SJSA1 (cell line): Measurements from ENCODE around the gene CCNL1. TPM values are rescaled to one million over a fixed set of nuclear protein-coding genes. Genes with fewer than 3 reads are reported as not detected.

ENCODE experiments used
- DNase-seq, 2 experiments: peaks; one replicate each; pipeline ENCODE4 v3.0.0-alpha.2; 2015 to 2020; ENCODE audit warnings: low spot score in 2 of 2, low read depth in 1 of 2
- H3K27ac ChIP-seq: fragments of 250-450 bp; sonication (Bioruptor Pico); 2 replicates; pipeline ENCODE4 v1.5.1; 2020; ENCODE audit warnings: mild to moderate bottlenecking, moderate library complexity
- H3K27me3 ChIP-seq: fragments of 250-450 bp; sonication (Bioruptor Pico); replicated peaks from 2 replicates; pipeline ENCODE4 v1.5.1; 2020; ENCODE audit warnings: mild to moderate bottlenecking, moderate library complexity
- H3K36me3 ChIP-seq: fragments of 250-450 bp; sonication (Bioruptor Pico); 2 replicates; pipeline ENCODE4 v1.5.1; 2020; ENCODE audit warnings: mild to moderate bottlenecking
- H3K4me1 ChIP-seq: fragments of 250-450 bp; sonication (Bioruptor Pico); replicated peaks from 2 replicates; pipeline ENCODE4 v1.6.1; 2021; ENCODE audit warnings: mild to moderate bottlenecking
- H3K4me3 ChIP-seq: fragments of 250-450 bp; sonication (Bioruptor Pico); 2 replicates; pipeline ENCODE4 v1.5.1; 2020; ENCODE audit warnings: mild to moderate bottlenecking
- H3K9me3 ChIP-seq: fragments of 250-450 bp; sonication (Bioruptor Pico); replicated peaks from 2 replicates; pipeline ENCODE4 v1.5.1; 2020; ENCODE audit warnings: mild to moderate bottlenecking
- total RNA-seq: library from RNA; depleted of rRNA; stranded (reverse); fragments of >200 nt; shearing (Covaris generic); gene quantifications from 2 replicates; pipeline ENCODE4 v1.2.3, GENCODE V29; 2014

The CCNL1 gene
- total RNA-seq, 1 experiment from 2014 or later = 65.1 TPM

- H3K9me3 ChIP-seq = no peaks in the 10 kb centered on the region
- H3K27me3 ChIP-seq = no peaks in the 10 kb centered on the region
- no peak overlapping the region for H3K4me3 ChIP-seq
- no peaks in the 10 kb centered on the region for H3K36me3 ChIP-seq
- peaks cover 30% of the 10 kb centered on the region for H3K4me1 ChIP-seq
- no peak for DNase-seq
- no peak overlapping the region for H3K27ac ChIP-seq
These were observed 40.5 kb downstream of the CCNL1 start for GRCh38 chr3:157119369-157119951.

GRCh38 chr3:157117875-157118654, 41.9 kb downstream of the CCNL1 start:
- H3K27me3 ChIP-seq = no peaks in the 10 kb centered on the region
- no peak for DNase-seq
- no peaks in the 10 kb centered on the region for H3K36me3 ChIP-seq

GRCh38 chr3:157117206-157117605, 42.7 kb downstream of the CCNL1 start:
- Histone ChIP-seq H3K36me3 (no peaks in the 10 kb centered on the region), H3K27me3 (no peaks in the 10 kb centered on the region)

More at GRCh38 chr3:157117875-157118654, 41.9 kb downstream of the CCNL1 start:
- no peak overlapping the region for H3K27ac ChIP-seq
- H3K4me1 ChIP-seq = peaks cover 30% of the 10 kb centered on the region
- no peak overlapping the region for H3K4me3 ChIP-seq
- no peaks in the 10 kb centered on the region for H3K9me3 ChIP-seq

GRCh38 chr3:157116017-157116416, 43.9 kb downstream of the CCNL1 start:
- Histone ChIP-seq H3K27ac (no peak overlapping the region), H3K4me3 (no peak overlapping the region), H3K36me3 (no peaks in the 10 kb centered on the region), H3K27me3 (no peaks in the 10 kb centered on the region), H3K4me1 (peaks cover 15% of the 10 kb centered on the region), H3K9me3 (no peaks in the 10 kb centered on the region)
- DNase-seq = no peak

More at GRCh38 chr3:157117206-157117605, 42.7 kb downstream of the CCNL1 start:
- Histone ChIP-seq H3K4me3 (no peak overlapping the region), H3K27ac (no peak overlapping the region), H3K9me3 (no peaks in the 10 kb centered on the region), H3K4me1 (peaks cover 25% of the 10 kb centered on the region)
- no peak for DNase-seq

- H3K9me3 ChIP-seq = no peaks in the 10 kb centered on the region
- no peaks in the 10 kb centered on the region for H3K27me3 ChIP-seq
- no peaks in the 10 kb centered on the region for H3K36me3 ChIP-seq
- DNase-seq = no peak
- H3K27ac ChIP-seq = no peak overlapping the region
- no peak overlapping the region for H3K4me3 ChIP-seq
- H3K4me1 ChIP-seq = peaks cover 15% of the 10 kb centered on the region
These were observed 44.6 kb downstream of the CCNL1 start for GRCh38 chr3:157115069-157116006.

- Histone ChIP-seq H3K4me1 (peaks cover 11% of the 10 kb centered on the region), H3K27me3 (no peaks in the 10 kb centered on the region), H3K4me3 (no peak overlapping the region), H3K27ac (no peak overlapping the region), H3K36me3 (no peaks in the 10 kb centered on the region), H3K9me3 (no peaks in the 10 kb centered on the region)
- DNase-seq = no peak
These were observed 46.0 kb downstream of the CCNL1 start for GRCh38 chr3:157113832-157114505.

GRCh38 chr3:157112536-157112935, 47.4 kb downstream of the CCNL1 start:
- no peaks in the 10 kb centered on the region for H3K9me3 ChIP-seq
- peaks cover 11% of the 10 kb centered on the region for H3K4me1 ChIP-seq
- no peaks in the 10 kb centered on the region for H3K27me3 ChIP-seq
- no peak overlapping the region for H3K4me3 ChIP-seq
- H3K27ac ChIP-seq = no peak overlapping the region
- DNase-seq = no peak
- no peaks in the 10 kb centered on the region for H3K36me3 ChIP-seq

GRCh38 chr3:157111518-157111917, 48.4 kb downstream of the CCNL1 start:
- no peak overlapping the region for H3K27ac ChIP-seq
- H3K4me3 ChIP-seq = no peak overlapping the region
- peaks cover 11% of the 10 kb centered on the region for H3K4me1 ChIP-seq
- no peaks in the 10 kb centered on the region for H3K36me3 ChIP-seq
- H3K9me3 ChIP-seq = no peaks in the 10 kb centered on the region
- no peaks in the 10 kb centered on the region for H3K27me3 ChIP-seq
- DNase-seq = no peak

GRCh38 chr3:157110761-157111278, 49.1 kb downstream of the CCNL1 start:
- no peaks in the 10 kb centered on the region for H3K36me3 ChIP-seq
- no peak overlapping the region for H3K4me3 ChIP-seq
- no peak for DNase-seq
- peaks cover 10% of the 10 kb centered on the region for H3K4me1 ChIP-seq
- no peaks in the 10 kb centered on the region for H3K9me3 ChIP-seq
- no peaks in the 10 kb centered on the region for H3K27me3 ChIP-seq
- H3K27ac ChIP-seq = no peak overlapping the region

GRCh38 chr3:157109267-157110141, 50.4 kb downstream of the CCNL1 start:
- no peaks in the 10 kb centered on the region for H3K9me3 ChIP-seq
- no peaks in the 10 kb centered on the region for H3K36me3 ChIP-seq
- no peak overlapping the region for H3K27ac ChIP-seq
- H3K4me1 ChIP-seq = peaks cover 4% of the 10 kb centered on the region; the same call in 1 of the 2 replicates
- H3K27me3 ChIP-seq = no peaks in the 10 kb centered on the region
- H3K4me3 ChIP-seq = no peak overlapping the region
- no peak for DNase-seq

GRCh38 chr3:157107644-157108133, 52.3 kb downstream of the CCNL1 start:
- Histone ChIP-seq H3K36me3 (no peaks in the 10 kb centered on the region), H3K4me3 (no peak overlapping the region), H3K4me1 (peaks cover 17% of the 10 kb centered on the region), H3K27me3 (no peaks in the 10 kb centered on the region), H3K9me3 (no peaks in the 10 kb centered on the region), H3K27ac (no peak overlapping the region)
- no peak for DNase-seq

GRCh38 chr3:157107037-157107436, 52.9 kb downstream of the CCNL1 start:
- Histone ChIP-seq H3K4me1 (peaks cover 17% of the 10 kb centered on the region), H3K36me3 (no peaks in the 10 kb centered on the region), H3K27ac (no peak overlapping the region), H3K4me3 (no peak overlapping the region), H3K9me3 (no peaks in the 10 kb centered on the region), H3K27me3 (no peaks in the 10 kb centered on the region)
- DNase-seq = no peak
